Gastroesophageal sphincter (tissue), 4 donors: Measurements from ENCODE around the gene LHX2. TPM values are rescaled to one million over a fixed set of nuclear protein-coding genes. Genes with fewer than 3 reads are reported as not detected.

Source experiments
- ATAC-seq: fragments of 150-250 bp; one replicate; pipeline ENCODE4 v1.9.1; 2016; ENCODE audit warnings: mild to moderate bottlenecking, moderate library complexity
- H3K27ac ChIP-seq, 4 donors: fragments of 200-600 bp; sonication (generic) in 3 of 4; 1 replicate in 3 of 4; 2 replicates in 1 of 4; pipeline ENCODE4 v1.5.1; 2016 to 2019
- H3K27me3 ChIP-seq: fragments of 200-600 bp; sonication (generic); one replicate; pipeline ENCODE4 v1.5.1; 2019
- H3K36me3 ChIP-seq, 2 donors: fragments of 200-600 bp; sonication (generic); one replicate each; pipeline ENCODE4 v1.5.1; 2019; ENCODE audit warnings: control low read depth in 1 of 2
- H3K4me1 ChIP-seq, 3 donors: fragments of 200-600 bp; sonication (generic); 1 replicate in 2 of 3; 2 replicates in 1 of 3; pipeline ENCODE4 v1.5.1; 2016 to 2019; ENCODE audit warnings: control low read depth in 2 of 3
- H3K4me3 ChIP-seq, 2 donors: fragments of 200-600 bp; sonication (generic); one replicate each; pipeline ENCODE4 v1.5.1; 2019; ENCODE audit warnings: mild to moderate bottlenecking in 1 of 2, moderate library complexity in 1 of 2
- H3K9me3 ChIP-seq, 3 donors: fragments of 200-600 bp; sonication (generic); one replicate each; pipeline ENCODE4 v1.5.1; 2017 to 2019; ENCODE audit warnings: control low read depth in 2 of 3
- EP300 ChIP-seq: sonication (generic); formaldehyde crosslinking; IDR thresholded peaks from one replicate; pipeline ENCODE4 v1.6.1; 2017; ENCODE audit warnings: antibody characterized with exemption, mild to moderate bottlenecking
- POLR2A ChIP-seq, 2 donors: fragments of 450-650 bp; IDR thresholded peaks; one replicate each; pipeline ENCODE4 v1.6.1; 2017; ENCODE audit warnings: antibody characterized with exemption in 2 of 2, mild to moderate bottlenecking in 2 of 2, moderate library complexity in 1 of 2
- POLR2AphosphoS5 ChIP-seq: sonication (generic); formaldehyde crosslinking; IDR thresholded peaks from one replicate; pipeline ENCODE4 v1.6.1; 2017; ENCODE audit warnings: antibody characterized with exemption
- WGBS, 2 donors: methylation state at CpG; one replicate each; pipeline ENCODE4 v1.1.5; 2018; ENCODE audit warnings: low coverage in 1 of 2; 5-methylcytosine and 5-hydroxymethylcytosine counted together
- total RNA-seq, 4 donors: library from RNA; depleted of rRNA; stranded (reverse); fragments of >200 nt; gene quantifications; one replicate each; pipeline ENCODE4 v1.1.0, GENCODE V29; 2016
- TF ChIP-seq, protein P1 (sequence below), 4 experiments: fragments of 200-600 bp in 2 of 4; fragments of 450-650 bp in 2 of 4; sonication (generic) in 1 of 4; IDR thresholded peaks; one replicate each; pipeline ENCODE4 v1.5.1; 2017 to 2019; ENCODE audit warnings: antibody characterized with exemption in 4 of 4, mild to moderate bottlenecking in 2 of 4, moderate library complexity in 2 of 4

LHX2 gene
- total RNA-seq, 4 donors from 2014 or later: not detected

DNA sequence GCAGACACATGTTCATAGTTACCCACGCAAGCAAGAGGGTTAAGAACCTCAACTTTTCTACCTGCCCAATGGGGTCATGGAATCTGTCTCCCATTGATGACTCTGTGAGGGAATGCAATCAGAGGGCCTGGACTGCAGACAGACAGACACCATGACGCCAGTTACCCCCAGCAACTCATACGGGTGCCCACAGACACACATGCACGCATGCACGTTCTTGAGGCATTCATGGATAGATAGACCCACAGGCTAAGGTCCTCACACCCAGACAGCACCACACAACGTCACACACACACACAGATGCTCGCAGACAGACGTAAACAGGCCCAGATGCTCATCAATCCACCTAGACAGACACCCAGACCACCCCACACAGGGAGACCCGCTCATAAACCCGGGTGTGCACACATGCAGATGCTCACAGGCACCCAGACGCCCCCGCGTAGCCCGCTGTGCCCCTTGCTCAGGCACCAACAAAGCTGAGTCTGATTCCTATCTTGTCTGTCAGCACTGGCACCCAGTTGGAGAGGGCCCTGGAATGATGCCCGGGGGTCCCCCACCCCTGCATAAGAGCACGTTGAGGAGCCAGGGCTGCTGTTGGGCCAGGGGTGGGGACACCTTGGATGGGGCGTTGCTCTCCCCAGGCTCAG, 23.6 kb downstream of the LHX2 start:
- TF ChIP-seq POLR2A (IDR thresholded peaks at IDR 0.05) (no peak), POLR2AphosphoS5 (no peak), EP300 (no peak)
- TF ChIP-seq, protein P1, sequence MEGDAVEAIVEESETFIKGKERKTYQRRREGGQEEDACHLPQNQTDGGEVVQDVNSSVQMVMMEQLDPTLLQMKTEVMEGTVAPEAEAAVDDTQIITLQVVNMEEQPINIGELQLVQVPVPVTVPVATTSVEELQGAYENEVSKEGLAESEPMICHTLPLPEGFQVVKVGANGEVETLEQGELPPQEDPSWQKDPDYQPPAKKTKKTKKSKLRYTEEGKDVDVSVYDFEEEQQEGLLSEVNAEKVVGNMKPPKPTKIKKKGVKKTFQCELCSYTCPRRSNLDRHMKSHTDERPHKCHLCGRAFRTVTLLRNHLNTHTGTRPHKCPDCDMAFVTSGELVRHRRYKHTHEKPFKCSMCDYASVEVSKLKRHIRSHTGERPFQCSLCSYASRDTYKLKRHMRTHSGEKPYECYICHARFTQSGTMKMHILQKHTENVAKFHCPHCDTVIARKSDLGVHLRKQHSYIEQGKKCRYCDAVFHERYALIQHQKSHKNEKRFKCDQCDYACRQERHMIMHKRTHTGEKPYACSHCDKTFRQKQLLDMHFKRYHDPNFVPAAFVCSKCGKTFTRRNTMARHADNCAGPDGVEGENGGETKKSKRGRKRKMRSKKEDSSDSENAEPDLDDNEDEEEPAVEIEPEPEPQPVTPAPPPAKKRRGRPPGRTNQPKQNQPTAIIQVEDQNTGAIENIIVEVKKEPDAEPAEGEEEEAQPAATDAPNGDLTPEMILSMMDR (IDR thresholded peaks at IDR 0.05): no peak
- Histone ChIP-seq H3K4me3 (no peak overlapping the region), H3K4me1 (peaks cover 0 to under 1% (median 0%) of the 10 kb centered on the region in 3 donors), H3K36me3 (no peaks in the 10 kb centered on the region), H3K9me3 (no peaks in the 10 kb centered on the region), H3K27me3 (peaks cover 98% of the 10 kb centered on the region), H3K27ac (no peak overlapping the region)
- 73 to 100% methylated on average over 1 to 5 of the region's 17 CpGs for WGBS, 2 donors
- no peak for ATAC-seq

- TF ChIP-seq POLR2AphosphoS5 (no peak), POLR2A (IDR thresholded peaks at IDR 0.05) (no peak), EP300 (no peak)
- TF ChIP-seq, protein P1 (IDR thresholded peaks at IDR 0.05): no peak
- peaks cover 0 to 15% (median 11%) of the 10 kb centered on the region in 3 donors for H3K4me1 ChIP-seq
- H3K9me3 ChIP-seq: no peaks in the 10 kb centered on the region
- ATAC-seq: no peak
- no CpG with 5 or more reads among the region's 1 CpG for WGBS, 2 donors
- H3K36me3 ChIP-seq: no peaks in the 10 kb centered on the region
- H3K27ac ChIP-seq: no peak overlapping the region
- H3K27me3 ChIP-seq: peaks cover 100% of the 10 kb centered on the region
- no peak overlapping the region for H3K4me3 ChIP-seq
These were observed 25.0 kb downstream of the LHX2 start for GRCh38 chr9:124036578-124036977.

GRCh38 chr9:124037790-124038189, 26.2 kb downstream of the LHX2 start:
- Histone ChIP-seq H3K27ac (no peak overlapping the region), H3K36me3 (no peaks in the 10 kb centered on the region), H3K4me3 (no peak overlapping the region), H3K4me1 (peaks cover 0 to 23% (median 18%) of the 10 kb centered on the region in 3 donors), H3K27me3 (peaks cover 100% of the 10 kb centered on the region), H3K9me3 (no peaks in the 10 kb centered on the region)
- 55 to 60% methylated on average over 1 to 5 of the region's 6 CpGs for WGBS, 2 donors
- ATAC-seq: no peak
- TF ChIP-seq EP300 (no peak), POLR2A (IDR thresholded peaks at IDR 0.05) (no peak), POLR2AphosphoS5 (no peak)
- TF ChIP-seq, protein P1 (IDR thresholded peaks at IDR 0.05): no peak

DNA sequence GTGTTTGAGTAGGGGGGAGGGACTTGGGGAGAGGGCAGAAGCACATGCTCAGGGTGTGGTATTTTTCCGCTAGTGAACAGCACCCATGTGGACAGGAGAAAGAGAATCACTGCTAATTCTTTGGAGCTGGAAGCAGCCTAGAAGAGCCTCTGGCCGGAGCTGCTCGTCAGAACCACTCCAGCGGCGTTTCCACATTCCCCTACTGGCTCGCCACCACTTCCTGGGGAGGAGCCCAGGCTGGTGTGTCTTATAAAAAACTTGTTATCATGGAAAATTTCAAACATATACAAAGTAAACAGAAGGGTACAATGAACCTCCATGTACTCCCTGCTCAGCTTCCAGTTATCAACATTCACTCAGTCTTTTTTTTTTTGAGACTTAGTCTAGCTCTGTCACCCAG, 26.7 kb downstream of the LHX2 start:
- Histone ChIP-seq H3K4me3 (no peak overlapping the region), H3K27ac (no peak overlapping the region), H3K9me3 (no peaks in the 10 kb centered on the region), H3K27me3 (peaks cover 100% of the 10 kb centered on the region), H3K4me1 (peaks cover 0 to 23% (median 18%) of the 10 kb centered on the region in 3 donors), H3K36me3 (no peaks in the 10 kb centered on the region)
- no peak for ATAC-seq
- TF ChIP-seq EP300: no peak
- 23 to 26% methylated on average over 4 to 6 of the region's 6 CpGs for WGBS, 2 donors

GRCh38 chr9:124038790-124039633, 27.4 kb downstream of the LHX2 start:
- peaks cover 0 to 23% (median 18%) of the 10 kb centered on the region in 3 donors for H3K4me1 ChIP-seq
- no peak for ATAC-seq
- H3K4me3 ChIP-seq: no peak overlapping the region
- peaks cover 100% of the 10 kb centered on the region for H3K27me3 ChIP-seq
- H3K36me3 ChIP-seq: no peaks in the 10 kb centered on the region
- H3K9me3 ChIP-seq: no peaks in the 10 kb centered on the region
- TF ChIP-seq POLR2A (IDR thresholded peaks at IDR 0.05): no peak
- TF ChIP-seq, protein P1 (IDR thresholded peaks at IDR 0.05): no peak
- TF ChIP-seq EP300: no peak
- no peak for TF ChIP-seq POLR2AphosphoS5
- WGBS, 2 donors: 66 to 69% methylated on average over 6 to 9 of the region's 9 CpGs
- no peak overlapping the region for H3K27ac ChIP-seq
